Measurements from ENCODE around the gene KIFC1. TPM values are rescaled to one million over a fixed set of nuclear protein-coding genes. Genes with fewer than 3 reads are reported as not detected.
"Not testable (repeated sequence)": the region's sequence is repeated elsewhere in the genome, so short reads cannot be mapped to it uniquely, and the experiment has no call there.

The KIFC1 gene
- total and polyA plus RNA-seq, 2 donors (not counting 1 experiment from before 2014, with no cell fraction given) = 5.3 to 8.0 TPM

DNA sequence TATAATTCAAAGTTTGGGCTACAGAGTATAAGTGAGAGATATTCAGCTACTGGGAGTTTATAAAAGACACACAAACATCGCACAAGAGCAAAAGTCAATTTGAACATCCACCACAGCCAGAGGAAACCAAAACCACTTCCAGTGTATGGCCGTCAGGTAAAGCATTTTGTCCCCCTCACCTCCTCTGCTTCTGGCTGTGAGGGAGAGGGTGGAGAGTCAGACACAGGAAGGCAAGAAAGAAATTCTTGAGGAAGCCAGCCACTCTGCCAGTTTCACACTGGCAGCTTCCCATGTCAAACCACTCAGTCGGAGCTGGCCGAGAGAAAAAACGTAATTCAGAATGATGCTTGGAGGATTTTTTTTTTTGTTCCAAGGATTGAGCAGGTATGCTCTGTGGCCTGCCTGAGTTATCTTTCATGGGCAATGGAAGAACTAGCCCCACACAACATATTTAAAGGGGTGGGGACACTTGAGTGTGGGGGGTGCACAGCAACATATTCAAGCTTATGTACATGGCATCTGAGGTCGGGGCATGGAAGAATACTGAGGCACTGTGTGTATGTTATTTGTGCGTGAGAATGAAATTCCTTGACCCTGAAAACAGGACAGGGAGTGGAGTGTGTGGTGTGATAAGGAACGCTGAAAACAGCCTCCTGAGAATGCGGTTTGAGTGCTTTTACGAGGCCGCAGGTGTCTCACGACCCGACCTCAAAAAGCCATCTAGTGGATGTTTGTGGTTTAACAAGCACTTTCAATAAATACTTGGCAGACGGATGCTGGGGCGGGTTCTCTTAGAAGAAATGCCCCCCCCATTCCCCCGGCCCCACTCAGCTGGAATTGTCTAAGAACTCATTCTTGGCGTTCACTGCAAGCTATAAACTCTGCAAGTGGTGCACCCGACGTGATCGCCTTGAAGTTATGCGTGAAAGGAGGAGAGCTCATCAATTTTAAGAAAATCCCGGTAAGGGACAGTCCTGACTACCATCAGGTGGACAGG is 46.6 kb upstream of the KIFC1 start:
- no peak overlapping the region for H3K4me2 ChIP-seq (ENCODE audit: extremely low read depth, insufficient read depth, low read length)
- no peak overlapping the region for H2AFZ ChIP-seq (ENCODE audit: low read length)
- DNase-seq (ENCODE audit: low read depth in 2 of 2) = peak; percentile 75 to 93
- no peak overlapping the region for H3K27ac ChIP-seq (ENCODE audit: insufficient read depth, low read length)
- no peaks in the 10 kb centered on the region for H4K20me1 ChIP-seq (ENCODE audit: control insufficient read depth, extremely low read depth, insufficient read depth, low read length)
- no peaks in the 10 kb centered on the region for H3K4me1 ChIP-seq (ENCODE audit: control insufficient read depth, extremely low read depth, insufficient read depth, low read length)
- no peak overlapping the region for H3K9ac ChIP-seq (ENCODE audit: insufficient read depth, low read length)
- TF ChIP-seq, protein P1, sequence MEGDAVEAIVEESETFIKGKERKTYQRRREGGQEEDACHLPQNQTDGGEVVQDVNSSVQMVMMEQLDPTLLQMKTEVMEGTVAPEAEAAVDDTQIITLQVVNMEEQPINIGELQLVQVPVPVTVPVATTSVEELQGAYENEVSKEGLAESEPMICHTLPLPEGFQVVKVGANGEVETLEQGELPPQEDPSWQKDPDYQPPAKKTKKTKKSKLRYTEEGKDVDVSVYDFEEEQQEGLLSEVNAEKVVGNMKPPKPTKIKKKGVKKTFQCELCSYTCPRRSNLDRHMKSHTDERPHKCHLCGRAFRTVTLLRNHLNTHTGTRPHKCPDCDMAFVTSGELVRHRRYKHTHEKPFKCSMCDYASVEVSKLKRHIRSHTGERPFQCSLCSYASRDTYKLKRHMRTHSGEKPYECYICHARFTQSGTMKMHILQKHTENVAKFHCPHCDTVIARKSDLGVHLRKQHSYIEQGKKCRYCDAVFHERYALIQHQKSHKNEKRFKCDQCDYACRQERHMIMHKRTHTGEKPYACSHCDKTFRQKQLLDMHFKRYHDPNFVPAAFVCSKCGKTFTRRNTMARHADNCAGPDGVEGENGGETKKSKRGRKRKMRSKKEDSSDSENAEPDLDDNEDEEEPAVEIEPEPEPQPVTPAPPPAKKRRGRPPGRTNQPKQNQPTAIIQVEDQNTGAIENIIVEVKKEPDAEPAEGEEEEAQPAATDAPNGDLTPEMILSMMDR (conservative IDR thresholded peaks at IDR 0.05 in 1 of 2, IDR thresholded peaks at IDR 0.05 in 1 of 2; ENCODE audit: low read depth in 1 of 2, low read length in 2 of 2) = peak; percentile 41 to 58
- TF ChIP-seq EZH2 (IDR thresholded peaks at IDR 0.05; ENCODE audit: low read length, missing control alignments) = no peak
- H3K79me2 ChIP-seq (ENCODE audit: control insufficient read depth, insufficient read depth, low read length) = no peaks in the 10 kb centered on the region
- H3K9me3 ChIP-seq (ENCODE audit: control insufficient read depth, insufficient read depth, low read depth, low read length) = no peaks in the 10 kb centered on the region
- H3K36me3 ChIP-seq (ENCODE audit: control insufficient read depth, insufficient read depth, low read length) = no peaks in the 10 kb centered on the region
- no peaks in the 10 kb centered on the region for H3K27me3 ChIP-seq (ENCODE audit: control insufficient read depth, insufficient read depth, low read length)
- H3K4me3 ChIP-seq (replicated peaks in 1 of 4; ENCODE audit: control extremely low read depth in 1 of 4, insufficient read depth in 1 of 4, low read depth in 3 of 4, low read length in 4 of 4) = no peak overlapping the region

DNA sequence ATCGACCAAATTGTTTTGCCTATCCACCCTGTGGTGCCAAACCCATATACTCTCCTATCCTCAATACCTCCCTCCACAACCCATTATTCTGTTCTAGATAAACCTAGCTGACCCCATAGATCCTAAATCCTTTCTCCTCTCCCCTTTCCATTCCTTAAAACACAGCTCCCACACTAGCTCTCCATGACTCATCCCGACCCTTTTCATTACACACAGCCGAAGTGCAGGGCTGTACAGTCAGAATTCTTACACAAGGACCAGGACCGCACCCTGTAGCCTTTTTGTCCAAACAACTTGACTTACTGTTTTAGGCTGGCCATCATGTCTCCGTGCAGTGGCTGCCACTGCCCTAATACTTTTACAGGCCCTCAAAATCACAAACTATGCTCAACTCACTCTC is 44.7 kb upstream of the KIFC1 start:
- H4K20me1 ChIP-seq (ENCODE audit: control insufficient read depth, extremely low read depth, insufficient read depth, low read length); H3K9ac ChIP-seq (ENCODE audit: insufficient read depth, low read length); H3K36me3 ChIP-seq (ENCODE audit: control insufficient read depth, insufficient read depth, low read length); H3K79me2 ChIP-seq (ENCODE audit: control insufficient read depth, insufficient read depth, low read length); H3K27me3 ChIP-seq (ENCODE audit: control insufficient read depth, insufficient read depth, low read length); H3K4me2 ChIP-seq (ENCODE audit: extremely low read depth, insufficient read depth, low read length); H3K9me3 ChIP-seq (ENCODE audit: control insufficient read depth, insufficient read depth, low read depth, low read length); H2AFZ ChIP-seq (ENCODE audit: low read length); H3K27ac ChIP-seq (ENCODE audit: insufficient read depth, low read length); H3K4me3 ChIP-seq (replicated peaks in 1 of 4; ENCODE audit: control extremely low read depth in 1 of 4, insufficient read depth in 1 of 4, low read depth in 3 of 4, low read length in 4 of 4); H3K4me1 ChIP-seq (ENCODE audit: control insufficient read depth, extremely low read depth, insufficient read depth, low read length): not testable (repeated sequence)
- peak; percentile 34 to 61 for DNase-seq (ENCODE audit: low read depth in 2 of 2)

DNA sequence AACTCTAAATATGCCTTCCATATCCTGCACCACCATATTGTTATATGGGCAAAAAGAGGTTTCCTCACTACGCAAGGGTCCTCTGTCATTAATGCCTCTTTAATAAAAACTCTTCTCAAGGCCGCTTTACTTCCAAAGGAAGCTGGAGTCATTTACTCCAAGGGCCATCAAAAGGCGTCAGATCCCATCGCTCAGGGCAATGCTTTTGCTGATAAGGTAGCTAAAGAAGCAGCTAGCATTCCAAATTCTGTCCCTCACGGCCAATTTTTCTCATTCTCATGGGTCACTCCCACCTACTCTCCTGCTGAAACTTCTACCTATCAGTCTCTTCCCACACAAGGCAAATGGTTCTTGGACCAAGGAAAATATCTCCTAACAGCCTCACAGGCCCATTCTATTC is 43.8 kb upstream of the KIFC1 start:
- Histone ChIP-seq H3K4me1 (ENCODE audit: control insufficient read depth, extremely low read depth, insufficient read depth, low read length) (no peaks in the 10 kb centered on the region), H3K27ac (ENCODE audit: insufficient read depth, low read length) (no peak overlapping the region), H3K9ac (ENCODE audit: insufficient read depth, low read length) (no peak overlapping the region), H2AFZ (ENCODE audit: low read length) (no peak overlapping the region), H3K36me3 (ENCODE audit: control insufficient read depth, insufficient read depth, low read length) (no peaks in the 10 kb centered on the region), H3K9me3 (ENCODE audit: control insufficient read depth, insufficient read depth, low read depth, low read length) (no peaks in the 10 kb centered on the region), H3K79me2 (ENCODE audit: control insufficient read depth, insufficient read depth, low read length) (no peaks in the 10 kb centered on the region), H3K27me3 (ENCODE audit: control insufficient read depth, insufficient read depth, low read length) (peaks cover 2% of the 10 kb centered on the region), H3K4me2 (ENCODE audit: extremely low read depth, insufficient read depth, low read length) (no peak overlapping the region), H4K20me1 (ENCODE audit: control insufficient read depth, extremely low read depth, insufficient read depth, low read length) (no peaks in the 10 kb centered on the region), H3K4me3 (replicated peaks in 1 of 4; ENCODE audit: control extremely low read depth in 1 of 4, insufficient read depth in 1 of 4, low read depth in 3 of 4, low read length in 4 of 4) (no peak overlapping the region)
- no peak for DNase-seq (ENCODE audit: low read depth in 2 of 2)
- no peak for TF ChIP-seq EZH2 (IDR thresholded peaks at IDR 0.05; ENCODE audit: low read length, missing control alignments)
- TF ChIP-seq, protein P1 (conservative IDR thresholded peaks at IDR 0.05 in 1 of 2, IDR thresholded peaks at IDR 0.05 in 1 of 2; ENCODE audit: low read depth in 1 of 2, low read length in 2 of 2) = no peak

DNA sequence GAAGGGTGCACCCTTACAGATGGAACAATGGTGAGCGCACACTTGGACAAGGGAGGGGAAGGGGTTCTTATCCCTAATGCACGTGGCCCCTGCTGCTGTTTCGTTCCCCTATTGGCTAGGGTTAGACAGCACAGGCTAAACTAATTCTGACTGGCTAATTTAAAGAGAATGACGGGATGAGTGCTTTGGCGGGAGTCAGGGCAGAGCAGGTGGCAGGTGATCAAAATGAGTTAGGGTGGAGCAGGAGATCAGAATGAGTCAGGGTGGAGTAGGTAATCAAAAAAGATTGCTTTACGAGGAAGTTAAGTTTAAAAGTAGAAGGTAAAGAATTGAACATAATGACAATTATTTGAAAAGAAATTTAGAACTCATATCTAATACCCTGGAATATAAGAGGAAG is 35.8 kb upstream of the KIFC1 start:
- not testable (repeated sequence) for H2AFZ ChIP-seq (ENCODE audit: low read length); H3K36me3 ChIP-seq (ENCODE audit: control insufficient read depth, insufficient read depth, low read length); H3K4me2 ChIP-seq (ENCODE audit: extremely low read depth, insufficient read depth, low read length); H3K4me1 ChIP-seq (ENCODE audit: control insufficient read depth, extremely low read depth, insufficient read depth, low read length); H4K20me1 ChIP-seq (ENCODE audit: control insufficient read depth, extremely low read depth, insufficient read depth, low read length); H3K9ac ChIP-seq (ENCODE audit: insufficient read depth, low read length); DNase-seq (ENCODE audit: low read depth in 2 of 2); H3K27ac ChIP-seq (ENCODE audit: insufficient read depth, low read length); H3K9me3 ChIP-seq (ENCODE audit: control insufficient read depth, insufficient read depth, low read depth, low read length); H3K79me2 ChIP-seq (ENCODE audit: control insufficient read depth, insufficient read depth, low read length); H3K4me3 ChIP-seq (replicated peaks in 1 of 4; ENCODE audit: control extremely low read depth in 1 of 4, insufficient read depth in 1 of 4, low read depth in 3 of 4, low read length in 4 of 4)
- H3K27me3 ChIP-seq (ENCODE audit: control insufficient read depth, insufficient read depth, low read length) = peaks cover 13% of the 10 kb centered on the region
